Neuronal stem cell (in vitro differentiated cells): ENCODE data around the gene PEA15.

Source experiments
- DNase-seq: peaks from one replicate; pipeline ENCODE4 v3.0.0-alpha.2; 2013; ENCODE audit warnings: low spot score
- H2AFZ ChIP-seq: one replicate; pipeline ENCODE4 v1.6.1; 2013; ENCODE audit warnings: mild to moderate bottlenecking, low read length, inconsistent platforms
- H2AK5ac ChIP-seq: 2 replicates; pipeline ENCODE4 v1.6.1; 2013; ENCODE audit warnings: low read depth, mild to moderate bottlenecking, inconsistent platforms, low read length, moderate library complexity, mixed read lengths
- H2BK120ac ChIP-seq: 2 replicates; pipeline ENCODE4 v1.6.1; 2013; ENCODE audit warnings: low read depth, mild to moderate bottlenecking, inconsistent platforms, low read length, moderate library complexity, mixed read lengths
- H2BK12ac ChIP-seq: one replicate; pipeline ENCODE4 v1.6.1; 2013; ENCODE audit warnings: low read length, inconsistent platforms
- H2BK15ac ChIP-seq: 2 replicates; pipeline ENCODE4 v1.6.1; 2013; ENCODE audit warnings: mild to moderate bottlenecking, low read length, inconsistent platforms, mixed read lengths
- H2BK5ac ChIP-seq: one replicate; pipeline ENCODE4 v1.6.1; 2013; ENCODE audit warnings: inconsistent platforms, mild to moderate bottlenecking, low read length, moderate library complexity
- H3K14ac ChIP-seq: one replicate; pipeline ENCODE4 v1.6.1; 2013; ENCODE audit warnings: low read length, inconsistent platforms
- H3K18ac ChIP-seq: 2 replicates; pipeline ENCODE4 v1.6.1; 2013; ENCODE audit warnings: low read length, inconsistent platforms
- H3K23ac ChIP-seq: 2 replicates; pipeline ENCODE4 v1.6.1; 2013; ENCODE audit warnings: low read depth, mild to moderate bottlenecking, mixed read lengths, low read length, inconsistent platforms; ENCODE audit not compliant: poor library complexity
- H3K27ac ChIP-seq: replicated peaks from 3 replicates; pipeline ENCODE4 v1.5.1; 2013; ENCODE audit warnings: low read length, inconsistent platforms
- H3K27me3 ChIP-seq, 3 experiments: 2 replicates each; pipeline ENCODE4 v1.6.1; 2013; ENCODE audit warnings: low read length in 3 of 3, mild to moderate bottlenecking in 2 of 3, inconsistent platforms in 1 of 3, low read depth in 1 of 3, mixed read lengths in 1 of 3, moderate library complexity in 1 of 3; ENCODE audit not compliant: control insufficient read depth in 3 of 3, insufficient read depth in 3 of 3
- H3K36me3 ChIP-seq, 2 donors: replicated peaks in 1 of 2; 2 replicates each; pipeline ENCODE4 v1.6.1; 2013; ENCODE audit warnings: low read length in 2 of 2; ENCODE audit not compliant: control insufficient read depth in 2 of 2, insufficient read depth in 2 of 2
- H3K4ac ChIP-seq: 2 replicates; pipeline ENCODE4 v1.6.1; 2013; ENCODE audit warnings: inconsistent platforms, mild to moderate bottlenecking, low read length, moderate library complexity
- H3K4me1 ChIP-seq, 2 donors: 1 replicate in 1 of 2; 2 replicates in 1 of 2; pipeline ENCODE4 v1.6.1; 2013; ENCODE audit warnings: low read length in 2 of 2, low read depth in 1 of 2; ENCODE audit not compliant: control insufficient read depth in 2 of 2, insufficient read depth in 1 of 2
- H3K4me2 ChIP-seq: one replicate; pipeline ENCODE4 v1.6.1; 2013; ENCODE audit warnings: mild to moderate bottlenecking, low read length, inconsistent platforms; ENCODE audit not compliant: insufficient read depth, poor library complexity, severe bottlenecking
- H3K4me3 ChIP-seq, 2 donors: 2 replicates each; pipeline ENCODE4 v1.5.1; 2013; ENCODE audit warnings: low read length in 2 of 2, mild to moderate bottlenecking in 2 of 2, inconsistent platforms in 1 of 2, moderate library complexity in 1 of 2
- H3K79me1 ChIP-seq: one replicate; pipeline ENCODE4 v1.6.1; 2013; ENCODE audit warnings: low read depth, mild to moderate bottlenecking, inconsistent platforms, low read length, moderate library complexity
- H3K9ac ChIP-seq: one replicate; pipeline ENCODE4 v1.6.1; 2013; ENCODE audit warnings: mild to moderate bottlenecking, low read depth, low read length, inconsistent platforms; ENCODE audit not compliant: poor library complexity
- H3K9me3 ChIP-seq, 2 donors: replicated peaks in 1 of 2; 2 replicates each; pipeline versions ENCODE3 to v1.6.1; 2013; ENCODE audit warnings: low read length in 2 of 2, mild to moderate bottlenecking in 2 of 2, inconsistent platforms in 1 of 2, low read depth in 1 of 2, mixed read lengths in 1 of 2, moderate library complexity in 1 of 2; ENCODE audit not compliant: control insufficient read depth in 2 of 2, insufficient read depth in 1 of 2
- H4K8ac ChIP-seq: one replicate; pipeline ENCODE4 v1.6.1; 2013; ENCODE audit warnings: low read depth, mild to moderate bottlenecking, inconsistent platforms, low read length, moderate library complexity
- H4K91ac ChIP-seq: one replicate; pipeline ENCODE4 v1.6.1; 2013; ENCODE audit warnings: low read length, low read depth, mild to moderate bottlenecking, inconsistent platforms; ENCODE audit not compliant: poor library complexity
- WGBS, 2 donors: extraction: QIAGEN DNeasy Blood & Tissue Kit; methylation state at CpG; one replicate each; pipeline ENCODE4 v1.1.7; 2013; ENCODE audit warnings: missing lambda C conversion rate in 2 of 2, mixed read lengths in 1 of 2; ENCODE audit not compliant: insufficient read length in 2 of 2, insufficient replicate concordance in 1 of 2; ENCODE audit errors: extremely low coverage in 2 of 2; 5-methylcytosine and 5-hydroxymethylcytosine counted together

The PEA15 gene

GRCh38 chr1:160251687-160252526, 46.7 kb downstream of the PEA15 start:
- H3K79me1 ChIP-seq, result peaks cover 1% of the 10 kb centered on the region
- no CpG with 5 or more reads among the region's 5 CpGs for WGBS, 2 donors
- H2BK120ac ChIP-seq, result no peak overlapping the region
- H2BK15ac ChIP-seq, result no peak overlapping the region
- H3K36me3 ChIP-seq, result peaks cover 0 to 49% of the 10 kb centered on the region in 2 donors
- no peak overlapping the region for H3K18ac ChIP-seq
- no peaks in the 10 kb centered on the region for H3K9me3 ChIP-seq
- H2AFZ ChIP-seq, result no peak overlapping the region
- no peak overlapping the region for H2AK5ac ChIP-seq
- H3K14ac ChIP-seq, result no peak overlapping the region
- H3K4me1 ChIP-seq, result no peaks in the 10 kb centered on the region
- no peaks in the 10 kb centered on the region for H3K27me3 ChIP-seq
- no peak overlapping the region for H4K91ac ChIP-seq
- no peak overlapping the region for H3K27ac ChIP-seq
- H2BK5ac ChIP-seq, result no peak overlapping the region
- no peak overlapping the region for H3K23ac ChIP-seq
- no peak overlapping the region for H3K4me2 ChIP-seq
- no peak overlapping the region for H3K9ac ChIP-seq
- no peak overlapping the region for H3K4ac ChIP-seq
- H2BK12ac ChIP-seq, result no peak overlapping the region
- peak; percentile 54 for DNase-seq
- no peak overlapping the region for H4K8ac ChIP-seq
- H3K4me3 ChIP-seq, result no peak overlapping the region

- Histone ChIP-seq H2BK15ac (no peak overlapping the region), H3K23ac (no peak overlapping the region), H3K9ac (no peak overlapping the region), H3K4me3 (no peak overlapping the region), H2BK120ac (no peak overlapping the region), H3K4me1 (peaks cover 4 to 7% of the 10 kb centered on the region in 2 donors), H2BK12ac (no peak overlapping the region), H3K27ac (no peak overlapping the region), H4K8ac (no peak overlapping the region), H3K4me2 (no peak overlapping the region), H4K91ac (no peak overlapping the region), H3K79me1 (no peaks in the 10 kb centered on the region), H3K36me3 (peaks cover 0 to 62% of the 10 kb centered on the region in 2 donors), H2AFZ (no peak overlapping the region), H2BK5ac (no peak overlapping the region), H3K9me3 (no peaks in the 10 kb centered on the region), H3K4ac (no peak overlapping the region), H2AK5ac (no peak overlapping the region), H3K18ac (no peak overlapping the region), H3K14ac (no peak overlapping the region), H3K27me3 (no peaks in the 10 kb centered on the region)
- no peak for DNase-seq
- WGBS, 2 donors, result no CpG with 5 or more reads among the region's 4 CpGs
These were observed 50.7 kb downstream of the PEA15 start for GRCh38 chr1:160255781-160256300.

DNA sequence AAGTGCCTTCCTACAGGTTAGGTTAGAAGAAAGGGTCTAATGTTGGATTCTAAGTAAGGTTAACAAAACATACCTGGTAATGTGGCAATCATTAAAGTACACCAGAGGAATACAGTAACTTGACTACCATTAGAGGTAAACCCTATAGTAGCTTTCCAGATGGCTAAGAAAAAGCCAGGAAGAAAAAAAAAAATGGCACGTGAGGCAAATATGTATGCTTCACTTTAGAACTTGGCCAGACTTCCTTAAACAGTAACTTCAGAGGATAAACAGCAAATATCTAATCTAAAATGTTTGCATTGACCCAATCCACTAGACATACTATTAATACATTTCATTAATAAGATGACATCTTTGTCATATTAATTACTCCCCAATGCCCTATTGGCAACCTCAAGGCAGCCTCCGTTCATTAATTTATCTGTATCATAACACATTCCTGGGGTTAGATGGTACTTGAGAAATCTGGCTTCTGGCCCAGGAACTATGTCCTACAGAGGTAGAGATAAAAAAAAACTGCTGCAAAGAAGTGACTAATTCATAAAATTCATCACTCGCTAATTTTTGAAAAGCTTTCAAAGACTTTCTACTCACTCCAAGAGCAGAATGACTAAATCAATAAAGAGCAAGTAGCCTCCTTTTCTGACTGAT, 51.3 kb downstream of the PEA15 start:
- H3K9me3 ChIP-seq, result no peaks in the 10 kb centered on the region
- H2BK5ac ChIP-seq, result no peak overlapping the region
- no peak overlapping the region for H3K27ac ChIP-seq
- no peaks in the 10 kb centered on the region for H3K27me3 ChIP-seq
- peaks cover 4 to 7% of the 10 kb centered on the region in 2 donors for H3K4me1 ChIP-seq
- H3K14ac ChIP-seq, result no peak overlapping the region
- no peak overlapping the region for H3K4me2 ChIP-seq
- no peak overlapping the region for H4K8ac ChIP-seq
- no peak for DNase-seq
- H2BK12ac ChIP-seq, result no peak overlapping the region
- no peak overlapping the region for H2AK5ac ChIP-seq
- peaks cover 0 to 56% of the 10 kb centered on the region in 2 donors for H3K36me3 ChIP-seq
- H2BK15ac ChIP-seq, result no peak overlapping the region
- no CpG with 5 or more reads among the region's 3 CpGs for WGBS, 2 donors
- H2AFZ ChIP-seq, result no peak overlapping the region
- no peak overlapping the region for H3K4ac ChIP-seq
- no peak overlapping the region for H3K23ac ChIP-seq
- H2BK120ac ChIP-seq, result no peak overlapping the region
- no peak overlapping the region for H3K4me3 ChIP-seq
- H3K18ac ChIP-seq, result no peak overlapping the region
- H4K91ac ChIP-seq, result no peak overlapping the region
- no peak overlapping the region for H3K9ac ChIP-seq
- H3K79me1 ChIP-seq, result no peaks in the 10 kb centered on the region

GRCh38 chr1:160257411-160258015, 52.3 kb downstream of the PEA15 start:
- no peak overlapping the region for H4K91ac ChIP-seq
- H3K27ac ChIP-seq, result no peak overlapping the region
- H4K8ac ChIP-seq, result no peak overlapping the region
- peaks cover 4 to 7% of the 10 kb centered on the region in 2 donors for H3K4me1 ChIP-seq
- H2BK5ac ChIP-seq, result no peak overlapping the region
- no CpG with 5 or more reads among the region's 6 CpGs for WGBS, 2 donors
- H2BK15ac ChIP-seq, result no peak overlapping the region
- H3K14ac ChIP-seq, result no peak overlapping the region
- H3K4ac ChIP-seq, result no peak overlapping the region
- no peak overlapping the region for H2AFZ ChIP-seq
- H2AK5ac ChIP-seq, result no peak overlapping the region
- no peak overlapping the region for H2BK12ac ChIP-seq
- H3K18ac ChIP-seq, result no peak overlapping the region
- H3K79me1 ChIP-seq, result no peaks in the 10 kb centered on the region
- no peak overlapping the region for H3K9ac ChIP-seq
- DNase-seq, result no peak
- H3K9me3 ChIP-seq, result no peaks in the 10 kb centered on the region
- H3K23ac ChIP-seq, result no peak overlapping the region
- H2BK120ac ChIP-seq, result no peak overlapping the region
- peaks cover 0 to 53% of the 10 kb centered on the region in 2 donors for H3K36me3 ChIP-seq
- H3K27me3 ChIP-seq, result no peaks in the 10 kb centered on the region
- no peak overlapping the region for H3K4me3 ChIP-seq
- H3K4me2 ChIP-seq, result no peak overlapping the region
